Hematopoietic multipotent progenitor cell treated with erythropoietin and hydrocortisone succinate and interleukin-3 and kit ligand, for 6 days (in vitro differentiated cells): ENCODE results near the gene COL4A5.
"Not testable (repeated sequence)": the region's sequence is repeated elsewhere in the genome, so short reads cannot be mapped to it uniquely, and the experiment has no call there.

Experiments used
- DNase-seq: peaks from one replicate; pipeline ENCODE4 v3.0.0-alpha.2; 2015

COL4A5 gene

DNA sequence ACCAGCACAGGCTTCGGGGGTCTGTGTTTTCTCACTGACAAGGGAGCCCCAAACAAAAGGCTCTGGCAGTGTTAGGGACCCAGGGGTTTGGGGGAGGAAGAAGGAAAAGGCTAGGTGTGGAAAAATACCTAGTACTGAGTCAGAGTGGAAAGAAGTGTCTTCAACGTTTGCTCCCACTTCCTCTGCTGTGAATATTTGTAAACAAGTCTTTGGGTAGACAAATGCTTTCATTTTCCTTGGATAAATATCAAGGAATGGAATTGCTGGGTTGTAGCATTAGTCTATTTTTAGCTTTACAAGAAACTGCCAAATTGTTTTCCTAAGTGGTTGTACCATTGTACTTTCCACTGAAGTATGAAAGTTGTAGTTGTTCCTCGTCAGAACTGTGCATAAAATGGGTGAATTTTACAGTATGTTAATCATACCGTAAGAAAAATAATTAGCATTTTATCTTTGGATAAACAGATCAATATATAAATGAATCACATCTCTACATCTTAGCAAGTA is 17.4 kb downstream of the COL4A5 start:
- no peak for DNase-seq

DNA sequence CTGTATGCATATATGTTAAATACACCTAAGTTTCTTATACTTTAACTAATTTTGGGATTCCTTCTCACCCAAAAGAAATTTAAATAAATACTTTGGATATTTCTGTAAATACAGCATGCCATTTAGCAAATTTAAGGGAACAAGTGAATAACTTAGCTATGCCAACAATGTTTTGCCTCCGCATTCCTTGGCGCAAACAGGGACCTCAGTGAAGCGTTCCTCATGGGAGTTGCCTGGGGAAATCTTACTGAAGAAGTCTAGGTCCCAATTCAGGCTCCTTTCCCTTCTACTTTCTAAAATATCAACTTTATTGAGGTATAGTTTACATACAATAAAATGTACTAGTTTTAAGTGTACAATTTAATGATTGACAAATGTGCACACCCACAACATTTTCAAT is 25.0 kb downstream of the COL4A5 start:
- no peak for DNase-seq

DNA sequence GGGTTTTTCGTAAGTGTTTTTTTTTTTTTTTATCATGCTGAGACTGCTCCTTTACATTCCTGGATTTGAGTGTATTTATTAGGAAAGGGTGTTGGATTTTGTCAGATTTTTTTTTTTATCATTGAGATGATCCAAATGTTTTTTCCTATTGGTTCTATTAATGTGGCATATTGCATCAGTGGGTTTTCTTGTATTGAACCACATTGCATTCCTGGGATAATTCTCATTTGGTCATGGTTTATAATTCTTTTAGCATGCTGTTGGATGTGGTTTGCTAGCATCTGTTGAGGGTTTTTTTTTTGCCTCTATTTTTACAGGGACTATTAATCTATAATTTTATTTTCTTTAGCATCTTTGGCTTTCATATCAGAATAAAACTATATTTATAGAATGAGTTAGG is 28.8 kb downstream of the COL4A5 start:
- DNase-seq = no peak

GRCh38 chrX:108473979-108474378 is 34.3 kb downstream of the COL4A5 start:
- no peak for DNase-seq

GRCh38 chrX:108481528-108481927 is 41.9 kb downstream of the COL4A5 start:
- not testable (repeated sequence) for DNase-seq

DNA sequence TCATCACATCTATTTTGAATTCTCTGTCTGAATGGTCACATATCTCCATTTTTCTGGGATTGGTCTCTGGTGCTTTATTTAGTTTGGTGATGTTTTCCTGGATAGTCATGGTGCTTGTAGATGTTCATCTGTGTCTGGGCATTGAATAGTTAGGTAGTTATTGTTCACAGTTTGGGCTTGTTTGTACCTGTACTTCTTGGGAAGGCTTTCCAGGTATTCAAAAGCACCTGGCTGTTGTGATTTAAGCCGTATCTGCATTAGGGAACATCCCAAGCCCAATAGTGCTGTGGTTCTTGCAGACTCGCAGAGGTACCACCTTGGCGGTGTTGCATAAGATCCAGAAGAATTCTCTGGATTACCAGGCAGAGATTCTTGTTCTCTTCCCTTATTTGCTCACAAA is 44.6 kb downstream of the COL4A5 start:
- DNase-seq = no peak

DNA sequence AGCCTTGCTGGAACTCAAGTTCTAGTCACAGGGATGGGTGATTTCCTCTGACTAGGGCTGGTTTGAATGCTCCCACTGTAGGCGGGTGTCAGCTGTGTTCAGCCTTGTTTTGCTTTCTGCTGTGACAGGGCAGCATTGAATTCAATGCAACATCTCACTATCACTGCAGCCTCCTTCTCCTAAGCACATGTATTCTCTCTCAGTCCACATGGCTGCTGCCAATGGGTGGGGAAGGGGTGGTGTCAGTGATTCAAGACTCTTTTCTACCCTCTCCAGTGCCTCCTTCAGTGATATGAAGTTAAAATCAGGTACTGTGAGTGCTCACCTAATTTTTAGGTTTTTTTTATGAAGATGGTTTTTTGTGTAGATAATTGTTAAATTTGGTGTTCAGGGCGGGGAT is 46.3 kb downstream of the COL4A5 start:
- DNase-seq = no peak

GRCh38 chrX:108494406-108495090 is 54.9 kb downstream of the COL4A5 start:
- no peak for DNase-seq

DNA sequence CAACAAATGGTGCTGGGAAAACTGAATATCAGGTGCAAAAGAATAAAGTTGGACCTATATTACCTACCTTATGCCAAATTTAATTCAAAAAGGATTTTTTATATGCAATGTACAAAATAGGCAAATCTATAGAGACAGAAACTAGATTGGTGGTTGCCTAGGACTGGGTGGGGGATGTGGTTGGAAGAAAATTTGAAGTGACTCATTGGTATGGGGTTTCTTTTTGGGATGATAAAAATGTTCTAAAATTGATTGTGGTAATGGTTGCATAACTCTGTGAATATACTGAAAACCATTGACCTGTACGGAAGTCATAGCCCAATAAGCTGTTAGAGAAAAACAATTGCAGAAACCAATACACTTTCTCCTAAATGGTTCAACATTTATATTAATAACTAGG is 72.1 kb downstream of the COL4A5 start:
- DNase-seq = no peak

- DNase-seq = no peak
These were observed 76.5 kb downstream of the COL4A5 start for GRCh38 chrX:108516184-108516583.

DNA sequence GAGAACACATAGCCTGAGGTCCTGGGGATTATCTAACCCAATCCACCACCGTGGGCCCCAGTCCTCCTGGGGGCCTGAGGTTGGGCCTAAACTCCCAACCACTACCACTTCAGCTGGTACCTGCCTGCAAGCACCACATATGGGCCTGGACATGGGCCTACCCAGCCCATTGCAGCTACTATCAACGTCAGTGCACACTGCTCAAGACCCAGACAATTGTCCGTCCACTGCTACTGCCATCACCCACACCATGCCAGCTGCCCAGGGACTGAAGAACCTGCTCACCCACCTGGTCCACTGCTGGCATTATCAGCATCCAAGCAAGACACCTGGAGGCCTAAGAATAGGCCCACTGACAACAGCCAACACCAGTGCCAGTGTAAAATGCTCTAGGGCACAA is 88.1 kb downstream of the COL4A5 start:
- no peak for DNase-seq

GRCh38 chrX:108537005-108537404 is 97.4 kb downstream of the COL4A5 start:
- peak; percentile 53 for DNase-seq

GRCh38 chrX:108541286-108541685 is 101.6 kb downstream of the COL4A5 start:
- no peak for DNase-seq

DNA sequence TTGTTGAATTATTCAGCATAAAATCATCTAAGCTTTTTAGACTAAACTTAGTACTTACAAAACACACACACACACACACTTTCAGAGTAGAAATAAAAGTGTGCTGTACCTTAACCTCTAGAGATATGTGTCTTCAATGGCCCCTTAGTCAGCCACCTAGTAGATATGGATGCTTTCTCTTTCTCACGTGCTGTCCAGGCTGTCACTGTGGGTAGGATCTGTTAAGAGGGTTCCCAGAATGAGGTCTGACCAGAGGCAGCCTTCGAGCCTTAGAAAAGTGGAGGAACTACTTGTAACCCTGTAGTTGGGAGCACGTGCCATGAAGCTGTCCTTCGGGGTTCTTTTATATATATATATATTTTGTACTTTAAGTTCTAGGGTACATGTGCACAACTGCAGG is 117.9 kb downstream of the COL4A5 start:
- DNase-seq = no peak

DNA sequence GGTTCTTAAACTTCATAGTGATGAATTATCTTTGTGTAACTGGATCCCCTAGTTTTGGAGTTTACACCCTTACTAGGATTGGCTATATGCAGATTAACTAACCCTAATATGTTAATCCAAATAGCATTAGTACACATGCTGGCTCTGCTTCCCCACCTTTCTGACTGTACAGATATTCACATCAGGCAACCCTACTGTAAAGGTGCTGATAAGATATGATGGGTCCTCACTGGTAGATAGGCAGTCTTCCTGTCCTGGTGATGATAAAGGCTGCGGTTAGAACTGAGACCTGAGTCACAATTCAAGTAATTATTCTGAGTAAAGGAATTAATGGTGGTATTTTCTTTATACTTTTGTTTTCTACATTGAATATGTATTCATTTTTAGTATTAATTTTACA is 118.6 kb downstream of the COL4A5 start:
- peak; percentile 69 for DNase-seq

GRCh38 chrX:108573136-108573535 is 133.5 kb downstream of the COL4A5 start:
- DNase-seq = no peak

GRCh38 chrX:108582151-108582550 is 142.5 kb downstream of the COL4A5 start:
- no peak for DNase-seq

DNA sequence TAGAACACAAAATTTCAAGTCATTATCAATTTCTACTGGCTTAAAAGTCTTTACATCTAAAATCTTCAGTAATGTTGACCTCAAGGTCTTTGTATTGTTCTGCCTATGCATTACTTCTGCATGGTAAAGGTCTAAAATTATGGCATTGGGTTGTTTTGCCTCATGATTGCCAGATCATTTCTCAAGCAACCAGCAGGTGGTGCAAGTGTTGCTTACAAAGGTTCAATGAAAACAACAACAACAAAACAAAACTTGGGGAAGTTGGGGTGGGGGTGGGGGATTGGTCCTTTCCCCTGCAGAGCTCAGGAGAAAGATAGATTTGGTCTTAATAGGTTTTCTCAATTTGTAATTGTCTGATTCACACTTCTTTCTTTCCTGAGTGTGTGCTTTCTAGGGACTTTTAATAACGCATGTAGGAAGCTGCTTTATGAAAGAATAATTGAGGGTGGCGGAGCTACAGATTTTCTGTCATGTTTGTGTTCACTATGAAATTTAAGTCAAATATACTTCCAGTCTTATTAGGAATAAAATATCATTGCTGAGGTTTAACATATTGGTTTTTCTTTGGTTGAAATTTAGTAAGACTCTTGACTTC is 145.1 kb downstream of the COL4A5 start:
- peak; percentile 11 for DNase-seq

- DNase-seq = no peak
These were observed 150.9 kb downstream of the COL4A5 start for GRCh38 chrX:108590496-108590895.

DNA sequence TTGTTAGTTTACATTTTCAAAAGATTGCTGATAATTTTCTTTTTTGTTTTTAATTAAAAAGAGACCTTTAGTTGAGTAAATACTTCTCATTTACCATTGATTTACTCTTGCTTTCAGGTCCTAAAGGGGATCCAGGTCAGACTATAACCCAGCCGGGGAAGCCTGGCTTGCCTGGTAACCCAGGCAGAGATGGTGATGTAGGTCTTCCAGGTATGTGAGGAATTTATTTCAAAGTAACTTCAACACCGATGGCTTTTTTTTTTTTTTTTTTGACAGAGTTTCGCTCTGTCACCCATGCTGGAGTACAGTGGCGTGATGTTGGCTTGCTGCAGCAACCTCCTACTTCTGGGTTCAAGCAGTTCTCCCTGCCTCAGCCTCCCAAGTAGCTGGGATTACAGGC is 161.6 kb downstream of the COL4A5 start:
- no peak for DNase-seq

DNA sequence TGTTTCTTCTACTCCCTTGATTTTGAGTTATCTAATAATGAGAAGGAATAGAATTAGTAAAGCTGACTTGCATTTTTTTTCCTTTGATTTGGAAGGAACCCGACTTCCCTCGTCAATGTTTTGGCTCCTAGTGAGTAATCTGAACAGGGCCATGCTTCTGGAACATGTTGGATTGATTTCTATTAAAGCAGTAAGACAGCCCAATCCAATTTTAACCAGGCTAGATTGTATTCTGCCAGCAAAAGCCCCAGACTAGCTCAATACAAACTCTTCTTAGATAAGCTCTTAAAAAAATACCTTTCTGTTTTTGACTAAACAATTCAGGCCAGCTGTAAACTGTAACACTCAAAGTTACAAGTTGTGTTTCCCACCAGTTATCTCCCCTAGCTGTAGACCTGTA is 170.5 kb downstream of the COL4A5 start:
- no peak for DNase-seq

DNA sequence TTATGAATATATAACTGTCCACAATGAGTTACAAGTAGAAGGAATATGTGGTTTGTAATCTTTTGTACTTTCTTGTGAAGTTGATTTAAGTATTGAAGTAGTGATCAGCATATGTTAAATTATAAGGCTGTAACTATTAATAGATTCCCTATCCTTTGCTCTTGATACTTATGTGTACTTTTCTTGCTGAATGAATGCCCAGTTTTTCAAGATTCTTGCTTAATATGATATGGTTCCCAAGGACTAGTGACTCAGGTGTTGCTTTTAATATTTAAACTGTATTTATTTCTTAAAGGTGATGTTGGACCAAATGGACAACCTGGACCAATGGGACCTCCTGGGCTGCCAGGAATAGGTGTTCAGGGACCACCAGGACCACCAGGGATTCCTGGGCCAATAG is 175.0 kb downstream of the COL4A5 start:
- no peak for DNase-seq

DNA sequence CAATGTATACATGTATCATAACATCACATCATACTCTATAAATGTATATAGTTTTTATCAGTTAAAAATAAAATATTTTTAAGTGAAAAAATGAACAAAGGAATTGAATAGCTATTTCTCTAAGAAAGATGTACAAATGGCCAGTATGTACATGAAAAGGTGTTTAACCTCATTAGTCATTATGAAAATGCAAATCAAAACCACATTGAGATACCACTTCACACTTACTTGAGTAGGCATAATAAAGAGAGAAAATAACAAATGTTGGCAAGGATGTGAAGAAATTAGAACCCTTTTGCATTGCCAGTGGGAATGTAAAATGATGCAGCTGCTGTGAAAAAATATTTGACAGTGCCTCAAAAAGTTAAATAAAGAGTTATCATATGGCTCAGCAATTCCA is 201.2 kb downstream of the COL4A5 start:
- no peak for DNase-seq

GRCh38 chrX:108641589-108642272 is 202.1 kb downstream of the COL4A5 start:
- DNase-seq = no peak
